NB4 (cell line): ENCODE data around the gene ZDHHC3.

Experiments used
- CTCF ChIP-seq: IDR thresholded peaks from one replicate; pipeline ENCODE4 v1.5.1; 2012; ENCODE audit warnings: low read depth, low read length
- MAX ChIP-seq: IDR thresholded peaks from 2 replicates; pipeline ENCODE4 v1.6.1; 2011; ENCODE audit warnings: low read depth, low read length
- POLR2A ChIP-seq: IDR thresholded peaks from 2 replicates; pipeline ENCODE4 v1.6.1; 2011; ENCODE audit warnings: mild to moderate bottlenecking; ENCODE audit not compliant: insufficient read length; ENCODE audit errors: extremely low read depth

GRCh38 chr3:44999782-45000181 is 23.8 kb upstream of the ZDHHC3 start:
- TF ChIP-seq POLR2A (no peak), CTCF (no peak), MAX (no peak)
